CD14-positive monocyte (primary cell): ENCODE results near the gene SGCD. TPM values are rescaled to one million over a fixed set of nuclear protein-coding genes. Genes with fewer than 3 reads are reported as not detected.

Experiments
- DNase-seq, 3 donors: peaks; one replicate each; pipeline ENCODE4 v3.0.0-alpha.2; 2011 to 2022
- H2AFZ ChIP-seq: 2 replicates; pipeline ENCODE4 v1.6.0; 2012; ENCODE audit warnings: mild to moderate bottlenecking, low read depth, low read length, inconsistent platforms; ENCODE audit not compliant: insufficient read depth, poor library complexity, severe bottlenecking
- H3K27ac ChIP-seq, 2 donors: 1 replicate in 1 of 2; 2 replicates in 1 of 2; pipeline ENCODE4 v1.5.1; 2012 to 2013; ENCODE audit warnings: low read length in 2 of 2, control low read depth in 1 of 2, inconsistent platforms in 1 of 2, low read depth in 1 of 2, mild to moderate bottlenecking in 1 of 2
- H3K27me3 ChIP-seq, 2 donors: one replicate each; pipeline versions ENCODE4 v1.6.0 to v1.6.1; 2011 to 2013; ENCODE audit warnings: low read length in 2 of 2; ENCODE audit not compliant: control insufficient read depth in 2 of 2, insufficient read depth in 2 of 2
- H3K36me3 ChIP-seq, 2 donors: replicated peaks in 1 of 2; 1 replicate in 1 of 2; 2 replicates in 1 of 2; pipeline versions ENCODE4 v1.5.1 to v1.6.1; 2012 to 2013; ENCODE audit warnings: low read length in 2 of 2, control low read depth in 1 of 2, inconsistent platforms in 1 of 2, mild to moderate bottlenecking in 1 of 2; ENCODE audit not compliant: insufficient read depth in 2 of 2, control insufficient read depth in 1 of 2
- H3K4me1 ChIP-seq, 2 donors: 1 replicate in 1 of 2; 2 replicates in 1 of 2; pipeline versions ENCODE4 v1.5.1 to v1.6.1; 2012 to 2013; ENCODE audit warnings: low read length in 2 of 2, control low read depth in 1 of 2, inconsistent platforms in 1 of 2, mild to moderate bottlenecking in 1 of 2, moderate library complexity in 1 of 2; ENCODE audit not compliant: insufficient read depth in 2 of 2, control insufficient read depth in 1 of 2
- H3K4me2 ChIP-seq: replicated peaks from 2 replicates; pipeline ENCODE3; 2012; ENCODE audit warnings: low read length, moderate library complexity, mild to moderate bottlenecking; ENCODE audit not compliant: poor library complexity, severe bottlenecking; ENCODE audit errors: extremely low read depth
- H3K4me3 ChIP-seq, 3 experiments: fragments of 200-600 bp in 1 of 3; sonication (generic) in 1 of 3; replicated peaks in 1 of 3; 1 replicate in 2 of 3; 2 replicates in 1 of 3; pipeline ENCODE4 v1.5.1; 2011 to 2013; ENCODE audit warnings: low read length in 3 of 3, mild to moderate bottlenecking in 3 of 3, control low read depth in 2 of 3, low read depth in 2 of 3, inconsistent platforms in 1 of 3, moderate library complexity in 1 of 3
- H3K79me2 ChIP-seq: 2 replicates; pipeline ENCODE4 v1.6.0; 2012; ENCODE audit warnings: mild to moderate bottlenecking, control low read depth, inconsistent platforms, low read length, moderate library complexity; ENCODE audit not compliant: insufficient read depth
- H3K9ac ChIP-seq: 2 replicates; pipeline ENCODE4 v1.6.0; 2017; ENCODE audit warnings: low read length, mild to moderate bottlenecking; ENCODE audit not compliant: insufficient read depth, poor library complexity, severe bottlenecking
- H3K9me3 ChIP-seq, 2 donors: replicated peaks in 1 of 2; 1 replicate in 1 of 2; 2 replicates in 1 of 2; pipeline versions ENCODE4 v1.5.1 to v1.6.1; 2012 to 2013; ENCODE audit warnings: low read length in 2 of 2, control low read depth in 1 of 2; ENCODE audit not compliant: control insufficient read depth in 1 of 2, insufficient read depth in 1 of 2
- H4K20me1 ChIP-seq: 2 replicates; pipeline ENCODE4 v1.6.0; 2012; ENCODE audit warnings: mild to moderate bottlenecking, low read length, control low read depth, moderate library complexity; ENCODE audit not compliant: insufficient read depth
- H3K27ac Mint-ChIP-seq, 7 donors: one replicate each; pipeline ENCODE4 v1.8.0; 2020; ENCODE audit warnings: mild to moderate bottlenecking in 7 of 7, mixed read lengths in 7 of 7, moderate library complexity in 6 of 7, inconsistent platforms in 2 of 7
- H3K27me3 Mint-ChIP-seq, 3 donors: one replicate each; pipeline ENCODE4 v1.8.0; 2021 to 2022; ENCODE audit warnings: low read depth in 3 of 3, mild to moderate bottlenecking in 3 of 3, mixed read lengths in 3 of 3, moderate library complexity in 3 of 3, inconsistent platforms in 1 of 3
- H3K36me3 Mint-ChIP-seq, 2 donors: one replicate each; pipeline ENCODE4 v1.8.0; 2020; ENCODE audit warnings: mixed read lengths in 2 of 2, inconsistent platforms in 1 of 2, mild to moderate bottlenecking in 1 of 2
- H3K4me1 Mint-ChIP-seq: one replicate; pipeline ENCODE4 v1.8.0; 2020; ENCODE audit warnings: mild to moderate bottlenecking, mixed read lengths
- H3K4me3 Mint-ChIP-seq, 2 donors: one replicate each; pipeline ENCODE4 v1.8.0; 2020; ENCODE audit warnings: mild to moderate bottlenecking in 2 of 2, mixed read lengths in 2 of 2, moderate library complexity in 1 of 2
- H3K9me3 Mint-ChIP-seq, 7 donors: one replicate each; pipeline ENCODE4 v1.8.0; 2020 to 2022; ENCODE audit warnings: mixed read lengths in 7 of 7, mild to moderate bottlenecking in 6 of 7, moderate library complexity in 6 of 7, inconsistent platforms in 2 of 7
- CTCF ChIP-seq: fragments of 200-600 bp; IDR thresholded peaks from one replicate; pipeline ENCODE4 v1.8.0; 2022; ENCODE audit warnings: antibody characterized with exemption, mild to moderate bottlenecking
- WGBS: methylation state at CpG from one replicate; pipeline ENCODE4 v1.1.5; 2013; ENCODE audit warnings: missing lambda C conversion rate; ENCODE audit not compliant: insufficient coverage; 5-methylcytosine and 5-hydroxymethylcytosine counted together
- intact Hi-C, 2 donors: fragments of 100-400 bp; cut with micrococcal nuclease; formaldehyde crosslinking; loops; one replicate each; pipeline versions ENCODE4 v1.15.0 to v1.15.1; 2023
- polyA plus RNA-seq, 3 donors: library from polyadenylated mRNA; depleted of rRNA in 1 of 3; unstranded in 2 of 3; stranded (reverse) in 1 of 3; fragments of 300-500 nt in 2 of 3; fragments of >200 nt in 1 of 3; fragmentation: Illumina TruSeq in 2 of 3; gene quantifications; 1 replicate in 2 of 3; 2 replicates in 1 of 3; pipeline ENCODE4 v1.2.3, GENCODE V29; 2012 to 2021

SGCD gene
- polyA plus RNA-seq, 3 donors, result not detected

GRCh38 chr5:156582193-156582598 is 255.2 kb downstream of the SGCD start:
- Mint-ChIP-seq H3K9me3 (peaks cover 5 to 15% (median 10%) of the 10 kb centered on the region in 7 donors), H3K4me1 (no peaks in the 10 kb centered on the region), H3K27ac (no peak overlapping the region), H3K27me3 (no peaks in the 10 kb centered on the region), H3K4me3 (no peak overlapping the region), H3K36me3 (no peaks in the 10 kb centered on the region)
- DNase-seq, result no peak
- Histone ChIP-seq H4K20me1 (no peaks in the 10 kb centered on the region), H3K4me3 (no peak overlapping the region), H3K79me2 (no peaks in the 10 kb centered on the region), H2AFZ (no peak overlapping the region), H3K4me2 (no peak overlapping the region), H3K27me3 (no peaks in the 10 kb centered on the region), H3K9me3 (peaks cover 0 to 9% of the 10 kb centered on the region in 2 donors), H3K36me3 (no peaks in the 10 kb centered on the region), H3K9ac (no peak overlapping the region), H3K27ac (no peak overlapping the region), H3K4me1 (no peaks in the 10 kb centered on the region)
- intact Hi-C loops, result no loop called here
- WGBS, result 80% methylated on average over 1 of the region's 2 CpGs
- TF ChIP-seq CTCF, result no peak

GRCh38 chr5:156584871-156585270 is 257.9 kb downstream of the SGCD start:
- Histone ChIP-seq H3K4me1 (no peaks in the 10 kb centered on the region), H3K27me3 (no peaks in the 10 kb centered on the region), H3K4me3 (no peak overlapping the region), H2AFZ (no peak overlapping the region), H4K20me1 (no peaks in the 10 kb centered on the region), H3K27ac (no peak overlapping the region), H3K4me2 (no peak overlapping the region), H3K79me2 (no peaks in the 10 kb centered on the region), H3K9ac (no peak overlapping the region), H3K9me3 (peaks cover 0 to 9% of the 10 kb centered on the region in 2 donors), H3K36me3 (no peaks in the 10 kb centered on the region)
- no peaks in the 10 kb centered on the region for H3K36me3 Mint-ChIP-seq
- no peaks in the 10 kb centered on the region for H3K4me1 Mint-ChIP-seq
- no peaks in the 10 kb centered on the region for H3K27me3 Mint-ChIP-seq
- peaks cover 1 to 13% (median 4%) of the 10 kb centered on the region in 7 donors for H3K9me3 Mint-ChIP-seq
- no peak overlapping the region for H3K27ac Mint-ChIP-seq
- intact Hi-C loops, result no loop called here
- no peak overlapping the region for H3K4me3 Mint-ChIP-seq
- TF ChIP-seq CTCF, result no peak
- no peak for DNase-seq
